GM11168 (cell line): Measurements from ENCODE around the gene AGAP3.

Experiments used
- in situ Hi-C: fragments of 300-500 bp; cut with MboI; formaldehyde crosslinking; loops from one replicate; pipeline ENCODE4 v1.12.0; 2022; ENCODE audit warnings: low sequenced_read_pairs; ENCODE audit not compliant: unreplicated experiment

Gene AGAP3

DNA sequence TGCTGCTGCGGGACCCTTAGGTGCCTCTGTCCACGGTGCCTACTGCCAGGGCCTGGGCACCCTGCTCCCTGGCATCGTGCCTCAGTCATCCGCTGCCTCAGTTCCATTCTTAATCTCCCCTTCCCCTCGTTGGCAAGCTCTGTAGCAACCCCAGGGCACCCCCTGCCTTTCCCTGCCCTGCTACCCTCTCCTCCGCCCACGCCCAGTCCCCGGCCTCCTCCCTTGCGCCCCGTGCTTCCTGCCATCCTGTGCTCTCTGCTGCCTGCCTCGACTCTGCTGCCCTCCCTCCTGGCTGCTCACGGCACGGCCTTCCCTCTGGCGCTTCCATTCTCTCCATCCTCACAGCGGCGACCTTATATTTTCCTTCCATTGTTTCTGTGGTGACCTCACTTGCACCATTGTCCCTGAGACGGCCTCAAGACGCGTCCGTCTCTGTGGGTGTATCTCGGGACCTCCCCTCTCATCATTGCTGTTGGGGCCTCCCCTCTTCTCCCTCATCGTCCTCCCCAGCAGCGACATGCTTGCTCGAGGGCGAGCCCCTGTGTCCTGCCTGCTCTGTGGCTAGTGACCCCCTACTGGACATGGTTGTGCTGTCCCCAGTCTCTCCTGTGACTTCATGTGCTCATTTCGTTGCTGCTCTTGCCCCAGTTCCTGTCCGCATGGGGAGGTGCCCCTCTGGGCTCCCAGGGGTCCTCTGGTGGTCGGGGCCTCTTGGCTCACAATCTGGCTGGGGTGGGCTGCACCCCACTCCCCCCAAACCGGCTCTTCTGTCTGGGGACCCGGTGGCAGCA, 35.3 kb downstream of the AGAP3 start:
- in situ Hi-C loops = no loop called here

DNA sequence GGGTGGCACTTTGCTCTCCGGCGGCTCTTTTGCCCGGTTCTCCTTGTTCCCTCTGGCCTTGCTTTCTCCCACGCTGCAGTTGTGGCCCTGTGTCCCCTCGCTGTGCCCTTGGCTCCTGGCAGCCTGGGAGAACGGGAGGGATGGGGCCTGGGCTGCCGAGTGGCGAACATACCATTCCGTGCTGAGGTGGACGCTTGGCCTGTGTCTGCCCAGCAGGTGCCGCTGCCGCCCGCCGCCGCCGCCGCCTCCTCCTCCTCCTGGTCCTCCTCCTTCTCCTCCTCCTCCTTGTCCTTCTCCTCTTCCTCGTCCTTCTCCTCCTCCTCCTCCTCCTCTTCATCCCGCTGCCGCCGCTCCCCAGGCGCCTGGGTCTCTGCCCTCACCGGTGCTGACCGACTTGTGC, 36.0 kb downstream of the AGAP3 start:
- in situ Hi-C loops = no loop called here

DNA sequence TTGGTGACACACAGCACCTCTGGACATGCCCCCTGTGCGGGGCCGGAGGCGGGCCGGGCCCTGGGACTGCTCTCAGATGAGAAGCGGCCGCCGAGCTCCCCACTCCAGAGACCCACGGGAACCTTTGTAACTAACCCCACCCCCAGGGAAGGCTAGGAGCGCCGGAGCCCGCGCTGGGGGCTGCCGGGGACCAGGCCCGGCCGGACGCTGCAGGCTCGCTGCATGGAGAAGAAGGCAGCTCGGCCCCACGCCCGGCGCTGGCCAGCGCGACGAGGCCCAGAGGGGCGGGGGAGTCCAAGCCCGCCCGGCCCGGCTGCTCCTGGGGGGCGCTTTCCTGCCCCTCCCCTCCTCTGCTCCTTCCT, 36.5 kb downstream of the AGAP3 start:
- in situ Hi-C loops = no loop called here

DNA sequence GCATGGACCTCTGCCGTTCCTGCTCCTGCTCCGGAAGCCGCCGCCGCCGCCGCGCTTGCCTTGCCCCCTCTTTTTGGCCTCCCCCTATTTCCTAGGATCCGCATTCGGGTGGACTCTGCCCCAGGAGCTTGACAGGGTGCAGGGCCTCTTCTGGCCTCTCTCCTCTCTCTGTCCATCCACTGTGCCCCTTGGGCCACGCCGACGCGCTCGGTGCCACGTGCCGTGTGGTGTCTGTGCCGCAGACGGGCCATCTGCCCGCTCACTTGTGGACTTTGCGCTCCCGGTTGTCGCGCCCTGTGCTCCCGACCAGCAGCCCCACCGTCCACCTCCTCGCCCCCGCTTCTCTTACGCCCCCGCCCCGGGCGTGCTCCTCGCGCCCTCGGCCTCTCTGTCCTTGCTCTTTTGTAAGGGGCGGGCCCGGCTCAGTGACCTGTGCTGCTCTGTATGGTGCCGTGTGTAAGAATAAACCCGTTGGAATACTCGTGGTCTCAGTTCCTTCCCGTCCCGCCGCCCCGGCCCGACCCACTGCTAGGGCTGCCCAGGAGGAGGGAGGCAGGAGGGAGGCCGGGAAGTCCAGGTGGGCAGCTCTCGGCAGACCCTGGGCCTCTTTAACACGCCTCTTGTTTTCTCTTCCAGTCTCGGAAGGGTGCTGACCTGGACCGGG, 37.0 kb downstream of the AGAP3 start:
- in situ Hi-C loops = no loop called here

GRCh38 chr7:151123822-151124464, 37.7 kb downstream of the AGAP3 start:
- in situ Hi-C loops = no loop called here

DNA sequence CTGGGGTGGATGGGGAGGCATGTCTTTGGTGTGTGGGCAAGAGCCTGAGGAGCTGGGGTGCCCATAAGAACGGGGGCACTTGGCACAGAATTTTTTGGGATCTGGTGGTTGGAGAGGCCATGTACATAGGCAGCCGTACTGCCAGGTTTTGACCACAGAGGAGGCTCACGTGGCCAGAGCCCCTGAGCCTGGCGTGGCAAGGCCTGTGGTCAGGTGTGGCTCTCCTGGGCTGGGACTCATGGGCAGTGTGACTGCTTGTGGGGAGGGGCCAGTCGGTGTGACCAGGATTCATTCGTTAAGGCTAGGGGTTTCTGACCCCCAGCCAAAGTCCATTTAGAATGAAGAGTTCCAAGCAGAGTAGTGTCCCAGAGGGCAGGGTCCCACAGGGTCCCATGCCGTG, 38.2 kb downstream of the AGAP3 start:
- in situ Hi-C loops = no loop called here

DNA sequence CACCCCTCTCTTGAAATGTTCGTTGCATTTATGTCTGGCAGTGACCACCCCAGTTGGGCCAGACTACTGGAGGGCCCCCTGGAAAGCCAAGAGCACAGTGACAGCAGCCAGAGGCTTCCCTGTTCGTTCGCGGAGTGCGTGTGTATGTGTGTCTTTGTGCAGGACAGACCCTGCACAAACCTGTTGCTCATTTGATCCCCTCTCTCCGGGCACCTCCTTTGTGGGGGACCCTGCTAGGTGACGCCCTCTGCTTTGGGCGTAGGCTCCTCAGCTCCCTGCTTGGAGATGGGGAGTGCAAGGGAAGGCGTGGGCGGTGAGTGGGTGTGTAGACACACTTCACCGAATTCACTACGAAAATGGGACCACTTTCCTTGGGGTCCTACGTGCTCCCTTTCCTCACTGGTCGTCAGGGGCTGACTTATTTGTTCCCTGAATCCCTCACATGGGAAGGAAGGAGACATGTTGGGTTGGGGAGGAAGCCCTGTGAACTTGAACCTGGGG, 38.7 kb downstream of the AGAP3 start:
- in situ Hi-C loops = no loop called here

DNA sequence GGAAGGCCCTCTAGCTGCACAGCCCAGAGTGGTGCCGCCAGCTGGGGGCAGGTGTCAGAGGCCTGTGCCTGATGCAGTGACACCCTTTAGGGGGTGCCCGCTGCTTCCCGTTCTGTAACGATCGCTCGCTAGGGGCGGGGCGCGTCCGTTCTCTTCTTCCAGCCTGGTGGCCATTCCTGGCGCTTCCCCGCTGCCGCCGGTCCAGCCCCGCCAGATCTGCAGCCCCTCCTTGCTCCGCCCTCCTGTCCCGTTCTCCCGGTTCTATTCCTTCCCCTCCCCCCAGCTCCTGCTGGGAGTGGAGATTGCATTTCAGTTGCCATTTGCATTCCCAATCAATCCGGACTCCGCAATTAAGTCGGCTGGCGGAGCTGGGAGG, 39.2 kb downstream of the AGAP3 start:
- in situ Hi-C loops = no loop called here

- in situ Hi-C loops = no loop called here
Observed at GRCh38 chr7:151125846-151126481, 39.7 kb downstream of the AGAP3 start.

- in situ Hi-C loops = no loop called here
Observed at GRCh38 chr7:151126491-151127137, 40.3 kb downstream of the AGAP3 start.

DNA sequence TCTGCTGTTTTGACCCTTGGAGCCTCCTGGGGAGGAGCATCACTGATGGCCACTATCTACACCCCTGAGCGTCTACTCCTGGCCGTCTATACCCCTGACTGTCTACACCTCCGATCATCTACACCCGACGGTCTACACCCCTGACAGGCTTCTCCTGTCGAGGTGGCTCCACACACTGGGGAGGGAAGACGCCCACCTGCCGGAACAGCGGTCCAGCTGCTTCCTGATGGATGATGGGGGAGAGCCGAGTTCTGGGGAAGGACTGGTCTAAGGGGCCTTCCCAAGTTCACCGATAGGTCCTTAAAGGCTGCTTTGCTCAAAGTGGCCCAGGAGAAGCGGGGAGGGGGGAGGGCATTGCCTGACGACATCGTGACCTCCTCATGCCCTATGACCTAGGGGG, 41.9 kb downstream of the AGAP3 start:
- in situ Hi-C loops = no loop called here

DNA sequence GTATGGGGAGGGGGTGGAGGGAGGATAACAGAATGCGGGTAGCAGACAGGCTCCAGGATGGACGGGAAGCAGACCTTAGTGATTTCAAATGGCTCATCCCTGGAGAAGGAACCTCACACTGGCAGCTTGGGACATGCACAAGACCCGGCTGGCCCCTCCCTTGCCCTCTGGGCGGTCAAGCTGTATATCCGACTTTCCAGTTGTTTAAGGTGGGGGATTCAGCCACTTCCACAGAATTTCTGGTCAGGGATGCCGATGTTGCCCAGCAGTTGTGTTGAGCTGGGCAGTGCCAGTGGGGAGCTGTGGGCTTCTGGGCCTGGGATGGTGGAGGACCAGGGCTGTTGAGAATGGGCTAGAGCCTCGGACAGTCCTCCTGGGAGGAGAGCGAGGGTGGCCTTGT, 42.4 kb downstream of the AGAP3 start:
- in situ Hi-C loops = no loop called here

GRCh38 chr7:151129117-151129959, 43.1 kb downstream of the AGAP3 start:
- in situ Hi-C loops = no loop called here

DNA sequence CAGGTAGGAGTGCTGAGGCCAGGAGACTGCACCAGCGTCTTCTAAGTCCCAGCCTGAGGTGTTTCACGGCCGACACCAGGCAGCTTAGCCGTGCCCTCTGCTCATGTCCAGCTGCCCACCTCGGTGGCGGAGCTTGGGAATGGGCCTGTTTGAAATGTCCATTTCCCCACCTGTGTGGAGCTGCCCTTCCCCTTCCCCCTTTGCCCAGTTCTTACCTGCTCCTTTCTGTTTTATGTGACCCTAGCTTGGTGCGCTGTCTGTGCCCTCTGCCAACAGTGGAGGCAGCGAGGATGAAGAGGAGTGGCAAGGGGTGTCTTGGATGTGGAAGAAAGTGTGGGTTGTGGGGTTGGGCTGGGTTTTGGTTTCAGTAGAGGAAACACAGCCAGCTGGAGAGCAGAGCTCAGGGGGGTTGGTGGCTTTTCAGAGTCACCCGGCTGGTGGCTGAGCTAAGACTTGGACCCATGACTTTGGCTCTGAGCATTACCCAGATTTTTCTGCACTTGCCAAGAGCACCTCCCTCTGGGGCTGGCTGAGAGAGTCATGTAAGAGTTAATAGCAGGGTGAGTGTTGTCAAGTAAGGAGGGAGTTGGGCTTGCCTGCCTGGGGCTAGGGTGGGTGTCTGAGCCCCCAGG, 43.8 kb downstream of the AGAP3 start:
- in situ Hi-C loops = no loop called here

- in situ Hi-C loops = no loop called here
Observed at GRCh38 chr7:151130741-151131157, 44.5 kb downstream of the AGAP3 start.

DNA sequence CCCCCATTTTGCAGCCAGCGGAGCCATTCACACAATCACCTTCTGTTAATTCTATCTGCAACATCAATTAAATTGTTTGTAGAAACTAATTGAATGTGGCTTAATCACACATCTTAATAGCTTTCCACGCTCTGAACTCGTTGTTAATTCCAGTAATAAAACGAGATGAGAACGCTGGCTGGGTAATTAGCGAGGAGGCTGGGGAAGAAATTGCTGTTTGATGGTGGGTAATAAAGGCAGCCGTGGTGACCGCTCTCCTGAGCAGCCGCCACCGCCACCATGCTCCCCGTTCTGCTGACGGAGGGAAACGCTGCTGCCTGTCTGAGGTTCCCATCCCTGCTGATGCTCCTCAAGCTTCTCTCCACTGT, 44.9 kb downstream of the AGAP3 start:
- in situ Hi-C loops = no loop called here

GRCh38 chr7:151131592-151132293, 45.5 kb downstream of the AGAP3 start:
- in situ Hi-C loops = no loop called here

- in situ Hi-C loops = no loop called here
Observed at GRCh38 chr7:151132461-151133205, 46.4 kb downstream of the AGAP3 start.
